Activated CD8-positive, alpha-beta T cell treated with anti-CD3 and anti-CD28 coated beads, Interleukin-2, amount 10 ng/mL, durations not matched to agents 7 days and 5 days (primary cell): ENCODE data around the gene PPME1. TPM values are rescaled to one million over a fixed set of nuclear protein-coding genes. Genes with fewer than 3 reads are reported as not detected.

Source experiments
- ATAC-seq: fragments of 150-1000 bp; cut with Tn5 transposase; one replicate; pipeline ENCODE4 v1.10.0; 2021; ENCODE audit warnings: moderate library complexity
- CTCF ChIA-PET: fragments of 350-600 bp; sonication (Branson Sonifier 250); formaldehyde crosslinking; loops from one replicate; lab custom pipeline; 2021; ENCODE audit warnings: antibody characterized with exemption; lab: Charles Lee
- POLR2A ChIA-PET: fragments of 350-600 bp; sonication (Branson Sonifier 250); formaldehyde crosslinking; loops from one replicate; lab custom pipeline; 2021; ENCODE audit warnings: antibody characterized with exemption; lab: Charles Lee
- DNase-seq: peaks from one replicate; pipeline ENCODE4 v3.0.0-alpha.2; 2020
- H3K27ac Mint-ChIP-seq: one replicate; pipeline ENCODE4 v1.8.0; 2021; ENCODE audit warnings: mild to moderate bottlenecking, mixed read lengths
- H3K27me3 Mint-ChIP-seq: one replicate; pipeline ENCODE4 v1.8.0; 2021; ENCODE audit warnings: low read depth, mixed read lengths
- H3K36me3 Mint-ChIP-seq: one replicate; pipeline ENCODE4 v1.8.0; 2021; ENCODE audit warnings: low read depth, mixed read lengths
- H3K4me1 Mint-ChIP-seq: one replicate; pipeline ENCODE4 v1.8.0; 2021; ENCODE audit warnings: low read depth, mixed read lengths
- H3K4me3 Mint-ChIP-seq: one replicate; pipeline ENCODE4 v1.8.0; 2021; ENCODE audit warnings: mild to moderate bottlenecking, mixed read lengths
- H3K9me3 Mint-ChIP-seq: one replicate; pipeline ENCODE4 v1.8.0; 2022; ENCODE audit warnings: mixed read lengths; ENCODE audit not compliant: insufficient read depth
- total RNA-seq, 2 experiments: library from RNA; stranded (reverse); gene quantifications; one replicate each; pipeline ENCODE4 v1.2.3, GENCODE V29; 2021

PPME1 gene
- total RNA-seq, 2 experiments from 2014 or later: 28.6 to 29.6 TPM

DNA sequence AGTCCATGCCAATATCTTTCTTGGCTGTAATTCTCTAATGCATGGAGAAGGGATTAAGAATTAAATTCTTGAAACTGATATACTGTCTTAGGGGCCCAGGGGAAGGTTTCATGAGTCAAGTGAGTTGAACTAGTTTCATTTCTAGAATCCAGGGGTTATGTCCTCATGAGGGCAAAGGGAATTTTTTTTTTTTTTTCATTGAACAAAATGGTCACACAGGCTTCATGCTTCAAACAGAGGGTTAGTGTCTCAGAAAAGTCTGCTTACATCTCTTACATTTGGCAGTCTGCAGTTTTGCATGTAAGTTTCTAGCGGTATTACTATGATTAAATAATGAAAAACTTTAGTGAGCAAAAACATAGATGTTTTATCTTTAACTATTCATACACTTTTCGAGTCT is 32.9 kb downstream of the PPME1 start:
- Mint-ChIP-seq H3K4me3 (no peak overlapping the region), H3K27ac (no peak overlapping the region), H3K27me3 (no peaks in the 10 kb centered on the region), H3K9me3 (no peaks in the 10 kb centered on the region), H3K36me3 (peaks cover 30% of the 10 kb centered on the region), H3K4me1 (no peaks in the 10 kb centered on the region)
- ChIA-PET CTCF (no interaction called here), POLR2A (no interaction called here)
- DNase-seq (no peak), ATAC-seq (no peak)

GRCh38 chr11:74204701-74205100 is 33.6 kb downstream of the PPME1 start:
- ATAC-seq (no peak), DNase-seq (no peak)
- H3K27ac Mint-ChIP-seq: no peak overlapping the region
- ChIA-PET POLR2A (no interaction called here), CTCF (no interaction called here)
- H3K27me3 Mint-ChIP-seq: no peaks in the 10 kb centered on the region
- peaks cover 26% of the 10 kb centered on the region for H3K36me3 Mint-ChIP-seq
- no peaks in the 10 kb centered on the region for H3K9me3 Mint-ChIP-seq
- no peak overlapping the region for H3K4me3 Mint-ChIP-seq
- no peaks in the 10 kb centered on the region for H3K4me1 Mint-ChIP-seq

- DNase-seq (no peak), ATAC-seq (no peak)
- Mint-ChIP-seq H3K9me3 (no peaks in the 10 kb centered on the region), H3K27ac (no peak overlapping the region), H3K4me1 (no peaks in the 10 kb centered on the region), H3K36me3 (peaks cover 28% of the 10 kb centered on the region), H3K4me3 (no peak overlapping the region), H3K27me3 (no peaks in the 10 kb centered on the region)
- POLR2A ChIA-PET: no interaction called here
- CTCF ChIA-PET: no interaction called here
Measured at GRCh38 chr11:74205181-74205580, 34.1 kb downstream of the PPME1 start.

GRCh38 chr11:74206746-74207145 is 35.7 kb downstream of the PPME1 start:
- peaks cover 31% of the 10 kb centered on the region for H3K36me3 Mint-ChIP-seq
- ChIA-PET POLR2A (no interaction called here), CTCF (no interaction called here)

DNA sequence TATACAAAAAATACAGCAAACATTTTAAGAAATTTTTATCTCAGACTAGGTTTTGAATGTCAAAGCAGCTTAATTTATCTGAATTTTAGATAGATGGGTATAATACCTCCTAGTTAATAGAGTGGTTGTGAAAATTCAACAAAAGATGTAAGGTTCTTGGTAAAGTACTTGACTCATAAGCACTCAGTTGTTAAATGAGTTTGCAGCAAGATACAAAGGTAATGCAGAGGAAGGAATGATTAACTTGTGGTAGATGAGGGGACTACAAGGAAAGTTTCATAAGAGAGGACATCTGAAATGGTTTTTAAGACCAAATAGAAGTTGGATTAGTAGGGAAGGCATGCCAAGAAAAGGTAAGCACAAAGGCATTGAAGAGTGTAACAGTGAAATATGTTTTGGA is 37.4 kb downstream of the PPME1 start:
- ATAC-seq (no peak), DNase-seq (no peak)
- H3K9me3 Mint-ChIP-seq: no peaks in the 10 kb centered on the region
- no peaks in the 10 kb centered on the region for H3K27me3 Mint-ChIP-seq
- H3K36me3 Mint-ChIP-seq: peaks cover 39% of the 10 kb centered on the region
- no peak overlapping the region for H3K27ac Mint-ChIP-seq
- CTCF ChIA-PET: no interaction called here
- POLR2A ChIA-PET: no interaction called here
- no peak overlapping the region for H3K4me3 Mint-ChIP-seq
- H3K4me1 Mint-ChIP-seq: no peaks in the 10 kb centered on the region

More at GRCh38 chr11:74206746-74207145, 35.7 kb downstream of the PPME1 start:
- Mint-ChIP-seq H3K4me3 (no peak overlapping the region), H3K27me3 (no peaks in the 10 kb centered on the region), H3K9me3 (no peaks in the 10 kb centered on the region), H3K27ac (no peak overlapping the region), H3K4me1 (no peaks in the 10 kb centered on the region)
- DNase-seq (no peak), ATAC-seq (no peak)

DNA sequence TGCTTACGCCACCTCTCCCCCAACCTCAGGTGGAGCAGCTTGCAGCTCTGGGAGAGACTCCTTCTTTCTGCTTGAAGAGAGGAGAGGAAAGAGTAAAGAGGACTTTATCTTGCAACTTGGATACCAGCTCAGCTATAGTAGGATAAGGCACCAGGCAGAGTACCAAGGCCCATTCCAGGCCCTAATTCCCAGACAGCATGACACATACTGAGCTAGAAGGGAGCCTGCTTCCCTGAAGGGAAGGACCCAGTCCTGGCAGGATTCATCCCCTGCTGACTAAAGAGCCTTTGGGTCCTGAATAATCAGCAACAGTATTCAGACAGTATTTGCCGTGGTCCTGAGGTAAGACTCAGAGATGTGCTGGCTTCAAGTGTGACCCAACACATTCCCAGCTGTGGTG is 41.4 kb downstream of the PPME1 start:
- POLR2A ChIA-PET: no interaction called here
- Mint-ChIP-seq H3K9me3 (peaks cover 9% of the 10 kb centered on the region), H3K4me1 (no peaks in the 10 kb centered on the region), H3K4me3 (no peak overlapping the region), H3K27ac (no peak overlapping the region), H3K27me3 (no peaks in the 10 kb centered on the region), H3K36me3 (peaks cover 45% of the 10 kb centered on the region)
- ATAC-seq: no peak
- DNase-seq: no peak
- CTCF ChIA-PET: interaction anchor here (1.2 kb wide), 1 partner anchor 43 kb away, joined by 4 read pairs; no protein-coding TSS in a partner anchor

DNA sequence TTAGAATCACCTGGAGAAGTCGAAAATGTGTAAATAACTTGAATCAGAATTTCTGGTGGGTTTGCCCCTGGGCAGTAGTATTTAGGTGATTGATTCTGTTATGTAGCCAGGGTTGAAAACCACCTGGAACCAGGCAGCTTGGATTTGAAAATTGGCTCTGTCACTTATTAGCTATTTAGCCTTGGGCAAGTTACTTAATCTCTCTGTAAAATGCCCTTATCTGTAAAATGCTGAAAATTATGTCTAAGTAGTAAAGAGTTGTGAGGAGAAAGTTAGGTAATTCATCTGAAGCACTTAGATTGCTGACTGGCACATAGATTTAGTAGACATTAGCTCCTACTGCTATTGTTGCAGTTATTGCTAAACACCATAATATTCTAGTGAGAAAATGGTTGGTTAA is 49.3 kb downstream of the PPME1 start:
- Mint-ChIP-seq H3K4me3 (no peak overlapping the region), H3K27ac (no peak overlapping the region), H3K4me1 (no peaks in the 10 kb centered on the region), H3K27me3 (no peaks in the 10 kb centered on the region), H3K9me3 (no peaks in the 10 kb centered on the region), H3K36me3 (peaks cover 22% of the 10 kb centered on the region)
- ATAC-seq (no peak), DNase-seq (no peak)
- CTCF ChIA-PET: interaction anchor here (1.1 kb wide), 1 partner anchor 233 kb away, joined by 3 read pairs; no protein-coding TSS in a partner anchor
- POLR2A ChIA-PET: no interaction called here

GRCh38 chr11:74221816-74222215 is 50.7 kb downstream of the PPME1 start:
- Mint-ChIP-seq H3K27ac (no peak overlapping the region), H3K9me3 (no peaks in the 10 kb centered on the region), H3K4me3 (no peak overlapping the region), H3K27me3 (no peaks in the 10 kb centered on the region), H3K4me1 (no peaks in the 10 kb centered on the region), H3K36me3 (peaks cover 17% of the 10 kb centered on the region)
- CTCF ChIA-PET: interaction anchor here (1.1 kb wide), 1 partner anchor 232 kb away, joined by 3 read pairs; no protein-coding TSS in a partner anchor
- DNase-seq (no peak), ATAC-seq (no peak)
- POLR2A ChIA-PET: no interaction called here

DNA sequence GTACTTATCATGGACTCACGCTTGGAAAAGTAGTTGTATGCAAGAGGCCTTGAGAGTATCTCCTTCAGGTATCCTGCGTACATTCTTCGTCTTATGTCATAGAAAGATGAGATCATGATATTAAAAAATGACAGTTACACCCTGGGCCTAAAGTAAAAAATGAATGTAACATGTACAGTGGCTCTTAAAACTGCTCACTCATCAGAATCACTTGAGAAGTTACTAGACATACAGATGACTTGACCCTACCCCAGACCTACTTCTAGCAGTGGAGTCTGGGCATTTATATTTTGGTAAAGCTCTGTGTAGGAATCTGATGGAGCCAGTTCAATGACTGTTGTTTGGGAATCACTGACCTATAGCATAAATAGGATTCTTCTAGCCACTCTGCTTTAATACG is 54.5 kb downstream of the PPME1 start:
- no peak overlapping the region for H3K27ac Mint-ChIP-seq
- ChIA-PET POLR2A (no interaction called here), CTCF (no interaction called here)
- H3K9me3 Mint-ChIP-seq: no peaks in the 10 kb centered on the region
- ATAC-seq: no peak
- no peaks in the 10 kb centered on the region for H3K4me1 Mint-ChIP-seq
- no peak overlapping the region for H3K4me3 Mint-ChIP-seq
- no peak for DNase-seq
- no peaks in the 10 kb centered on the region for H3K27me3 Mint-ChIP-seq
- peaks cover 24% of the 10 kb centered on the region for H3K36me3 Mint-ChIP-seq

DNA sequence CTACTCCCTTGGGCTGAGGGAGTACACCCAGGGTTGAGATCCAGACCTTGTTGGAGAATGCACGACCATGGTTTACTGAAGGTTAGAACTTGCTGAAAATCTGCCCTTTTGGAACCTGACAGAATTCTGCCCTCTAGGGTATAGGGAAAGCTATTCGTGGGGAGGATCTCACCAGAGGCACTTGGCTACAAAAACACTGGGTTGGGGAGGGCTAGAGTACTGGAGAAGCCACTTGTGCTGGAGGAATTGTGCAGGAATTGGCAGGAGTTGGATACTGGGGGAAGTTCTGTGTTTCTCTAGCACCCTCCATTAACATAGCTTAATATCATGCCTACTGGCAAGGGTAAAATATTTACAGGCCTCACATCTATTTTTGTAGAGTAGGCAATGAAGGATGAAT is 55.8 kb downstream of the PPME1 start:
- POLR2A ChIA-PET: no interaction called here
- no peak overlapping the region for H3K4me3 Mint-ChIP-seq
- H3K27ac Mint-ChIP-seq: no peak overlapping the region
- ATAC-seq (no peak), DNase-seq (no peak)
- H3K9me3 Mint-ChIP-seq: no peaks in the 10 kb centered on the region
- peaks cover 27% of the 10 kb centered on the region for H3K36me3 Mint-ChIP-seq
- CTCF ChIA-PET: no interaction called here
- no peaks in the 10 kb centered on the region for H3K27me3 Mint-ChIP-seq
- H3K4me1 Mint-ChIP-seq: peaks cover 1% of the 10 kb centered on the region

GRCh38 chr11:74232311-74232950 is 61.3 kb downstream of the PPME1 start:
- no peaks in the 10 kb centered on the region for H3K27me3 Mint-ChIP-seq
- ATAC-seq (peak; percentile 72), DNase-seq (no peak)
- H3K4me3 Mint-ChIP-seq: no peak overlapping the region
- H3K4me1 Mint-ChIP-seq: peaks cover 12% of the 10 kb centered on the region
- no peak overlapping the region for H3K27ac Mint-ChIP-seq
- CTCF ChIA-PET: interaction anchor here (1.0 kb wide), 1 partner anchor 241 kb away, joined by 3 read pairs; no protein-coding TSS in a partner anchor
- POLR2A ChIA-PET: no interaction called here
- no peaks in the 10 kb centered on the region for H3K9me3 Mint-ChIP-seq
- H3K36me3 Mint-ChIP-seq: peaks cover 16% of the 10 kb centered on the region

DNA sequence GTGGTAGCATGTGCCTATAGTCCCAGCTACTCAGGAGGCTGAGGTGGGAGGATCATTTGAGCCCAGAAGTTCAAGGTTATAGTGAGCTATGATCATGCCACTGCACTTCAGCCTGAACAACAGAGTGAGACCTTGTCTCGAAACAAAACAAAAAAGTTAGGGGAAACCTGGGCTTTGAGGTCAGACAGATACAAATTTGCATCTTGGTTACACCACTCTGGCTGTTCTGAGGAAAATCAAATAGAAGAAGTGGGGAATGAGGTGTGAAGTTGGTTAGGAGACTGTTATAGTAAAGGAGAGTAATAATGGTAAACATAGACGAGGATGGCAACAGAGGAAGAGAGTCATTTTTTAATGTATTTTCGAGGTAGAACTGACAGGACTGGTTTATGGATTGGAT is 62.6 kb downstream of the PPME1 start:
- H3K36me3 Mint-ChIP-seq: peaks cover 16% of the 10 kb centered on the region
- POLR2A ChIA-PET: no interaction called here
- CTCF ChIA-PET: interaction anchor here (1.3 kb wide), 1 partner anchor 22 kb away, joined by 4 read pairs; no protein-coding TSS in a partner anchor
- no peak overlapping the region for H3K27ac Mint-ChIP-seq
- peaks cover 12% of the 10 kb centered on the region for H3K4me1 Mint-ChIP-seq
- DNase-seq (no peak), ATAC-seq (no peak)
- H3K4me3 Mint-ChIP-seq: no peak overlapping the region
- H3K9me3 Mint-ChIP-seq: no peaks in the 10 kb centered on the region
- no peaks in the 10 kb centered on the region for H3K27me3 Mint-ChIP-seq
